HL-60 (cell line): ENCODE data around the gene TBXAS1.

ENCODE experiments used
- DNase-seq, 2 experiments: peaks; one replicate each; pipeline ENCODE4 v3.0.0-alpha.2; 2010 to 2020; ENCODE audit warnings: low read depth in 1 of 2, low spot score in 1 of 2
- H3K27ac ChIP-seq: fragments of 250-450 bp; sonication (Bioruptor Pico); replicated peaks from 2 replicates; pipeline ENCODE4 v1.5.1; 2020; ENCODE audit warnings: mild to moderate bottlenecking, moderate library complexity
- H3K27me3 ChIP-seq: fragments of 250-450 bp; sonication (Bioruptor Pico); 2 replicates; pipeline ENCODE4 v1.5.1; 2021; ENCODE audit warnings: mild to moderate bottlenecking, moderate library complexity; ENCODE audit not compliant: insufficient read depth, poor library complexity, severe bottlenecking
- H3K4me3 ChIP-seq: replicated peaks from 2 replicates; pipeline ENCODE4 v1.5.1; 2011; ENCODE audit warnings: mild to moderate bottlenecking, control low read depth, low read length; ENCODE audit not compliant: insufficient read depth
- GABPA ChIP-seq: IDR thresholded peaks from 2 replicates; pipeline ENCODE4 v1.6.1; 2012; ENCODE audit warnings: low read depth
- POLR2AphosphoS5 ChIP-seq: IDR thresholded peaks from 2 replicates; pipeline ENCODE4 v1.6.1; 2012; ENCODE audit warnings: low read depth
- SPI1 ChIP-seq: IDR thresholded peaks from 2 replicates; pipeline ENCODE4 v1.6.1; 2012; ENCODE audit warnings: low read depth, mild to moderate bottlenecking, borderline replicate concordance
- TF ChIP-seq, protein P1 (sequence below): IDR thresholded peaks from one replicate; pipeline ENCODE4 v1.5.1; 2011; ENCODE audit warnings: low read length, control low read depth, inconsistent platforms; ENCODE audit not compliant: insufficient read depth
- TF ChIP-seq, protein P2 (sequence below): IDR thresholded peaks from 2 replicates; pipeline ENCODE4 v1.6.1; 2012; ENCODE audit warnings: low read depth; ENCODE audit not compliant: insufficient replicate concordance

The TBXAS1 gene

DNA sequence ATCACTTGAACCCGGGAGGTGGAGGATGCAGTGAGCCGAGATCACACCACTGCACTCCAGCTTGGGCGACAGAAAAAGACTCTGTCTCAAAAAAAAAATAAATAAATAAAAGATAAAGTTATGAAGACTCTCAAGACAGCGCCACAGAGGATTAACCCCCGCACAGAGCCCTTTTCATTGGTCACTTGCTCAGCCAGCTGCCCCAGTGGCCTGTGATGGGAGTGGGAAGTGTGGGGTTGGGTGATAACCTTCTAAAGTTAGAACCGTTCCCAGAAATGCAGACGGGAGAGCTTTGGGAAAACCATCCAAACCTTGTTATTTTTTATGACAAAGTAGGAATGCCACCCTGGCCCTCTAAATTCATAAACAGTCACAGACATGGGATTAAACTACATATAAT lies 176.3 kb downstream of the TBXAS1 start:
- TF ChIP-seq, protein P1, sequence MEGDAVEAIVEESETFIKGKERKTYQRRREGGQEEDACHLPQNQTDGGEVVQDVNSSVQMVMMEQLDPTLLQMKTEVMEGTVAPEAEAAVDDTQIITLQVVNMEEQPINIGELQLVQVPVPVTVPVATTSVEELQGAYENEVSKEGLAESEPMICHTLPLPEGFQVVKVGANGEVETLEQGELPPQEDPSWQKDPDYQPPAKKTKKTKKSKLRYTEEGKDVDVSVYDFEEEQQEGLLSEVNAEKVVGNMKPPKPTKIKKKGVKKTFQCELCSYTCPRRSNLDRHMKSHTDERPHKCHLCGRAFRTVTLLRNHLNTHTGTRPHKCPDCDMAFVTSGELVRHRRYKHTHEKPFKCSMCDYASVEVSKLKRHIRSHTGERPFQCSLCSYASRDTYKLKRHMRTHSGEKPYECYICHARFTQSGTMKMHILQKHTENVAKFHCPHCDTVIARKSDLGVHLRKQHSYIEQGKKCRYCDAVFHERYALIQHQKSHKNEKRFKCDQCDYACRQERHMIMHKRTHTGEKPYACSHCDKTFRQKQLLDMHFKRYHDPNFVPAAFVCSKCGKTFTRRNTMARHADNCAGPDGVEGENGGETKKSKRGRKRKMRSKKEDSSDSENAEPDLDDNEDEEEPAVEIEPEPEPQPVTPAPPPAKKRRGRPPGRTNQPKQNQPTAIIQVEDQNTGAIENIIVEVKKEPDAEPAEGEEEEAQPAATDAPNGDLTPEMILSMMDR = no peak
- no peak for TF ChIP-seq POLR2AphosphoS5
- TF ChIP-seq, protein P2, sequence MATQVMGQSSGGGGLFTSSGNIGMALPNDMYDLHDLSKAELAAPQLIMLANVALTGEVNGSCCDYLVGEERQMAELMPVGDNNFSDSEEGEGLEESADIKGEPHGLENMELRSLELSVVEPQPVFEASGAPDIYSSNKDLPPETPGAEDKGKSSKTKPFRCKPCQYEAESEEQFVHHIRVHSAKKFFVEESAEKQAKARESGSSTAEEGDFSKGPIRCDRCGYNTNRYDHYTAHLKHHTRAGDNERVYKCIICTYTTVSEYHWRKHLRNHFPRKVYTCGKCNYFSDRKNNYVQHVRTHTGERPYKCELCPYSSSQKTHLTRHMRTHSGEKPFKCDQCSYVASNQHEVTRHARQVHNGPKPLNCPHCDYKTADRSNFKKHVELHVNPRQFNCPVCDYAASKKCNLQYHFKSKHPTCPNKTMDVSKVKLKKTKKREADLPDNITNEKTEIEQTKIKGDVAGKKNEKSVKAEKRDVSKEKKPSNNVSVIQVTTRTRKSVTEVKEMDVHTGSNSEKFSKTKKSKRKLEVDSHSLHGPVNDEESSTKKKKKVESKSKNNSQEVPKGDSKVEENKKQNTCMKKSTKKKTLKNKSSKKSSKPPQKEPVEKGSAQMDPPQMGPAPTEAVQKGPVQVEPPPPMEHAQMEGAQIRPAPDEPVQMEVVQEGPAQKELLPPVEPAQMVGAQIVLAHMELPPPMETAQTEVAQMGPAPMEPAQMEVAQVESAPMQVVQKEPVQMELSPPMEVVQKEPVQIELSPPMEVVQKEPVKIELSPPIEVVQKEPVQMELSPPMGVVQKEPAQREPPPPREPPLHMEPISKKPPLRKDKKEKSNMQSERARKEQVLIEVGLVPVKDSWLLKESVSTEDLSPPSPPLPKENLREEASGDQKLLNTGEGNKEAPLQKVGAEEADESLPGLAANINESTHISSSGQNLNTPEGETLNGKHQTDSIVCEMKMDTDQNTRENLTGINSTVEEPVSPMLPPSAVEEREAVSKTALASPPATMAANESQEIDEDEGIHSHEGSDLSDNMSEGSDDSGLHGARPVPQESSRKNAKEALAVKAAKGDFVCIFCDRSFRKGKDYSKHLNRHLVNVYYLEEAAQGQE = no peak
- no peak for TF ChIP-seq GABPA
- TF ChIP-seq SPI1 = no peak

DNA sequence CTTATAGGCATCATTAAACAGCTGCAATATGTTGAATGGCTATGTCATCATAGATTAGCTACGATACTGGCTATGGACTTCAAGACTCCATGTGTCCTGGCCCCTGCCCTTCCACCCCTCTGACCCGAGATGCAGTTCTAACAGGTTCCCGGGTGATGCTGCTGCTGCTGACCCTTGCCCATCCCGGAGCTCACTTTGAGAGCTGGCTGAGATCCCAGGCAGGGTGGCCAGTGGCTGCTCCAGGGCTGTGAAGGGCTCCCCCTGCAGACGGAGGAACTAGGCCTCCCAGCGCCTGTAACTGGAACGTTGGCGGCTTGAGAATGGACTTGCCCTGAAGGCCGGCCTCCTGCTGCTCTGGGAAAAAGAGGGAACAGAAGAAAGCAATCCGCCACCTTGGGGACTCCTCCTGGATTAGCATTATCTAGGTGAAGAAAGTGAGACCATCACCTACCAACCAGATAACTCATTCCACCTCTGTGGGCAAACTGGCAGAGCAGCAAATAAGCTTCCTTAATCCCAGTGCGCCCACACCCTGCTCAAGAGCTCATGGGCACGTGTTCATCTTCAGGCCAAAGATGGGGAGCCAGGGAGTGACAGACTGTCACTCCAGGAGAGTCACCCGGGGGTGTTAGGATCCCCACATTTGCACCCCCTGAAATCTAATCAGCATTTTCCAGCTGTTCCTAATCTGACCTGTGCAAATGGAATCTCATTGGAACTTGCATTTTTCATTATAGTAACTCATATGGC lies 176.9 kb downstream of the TBXAS1 start:
- no peaks in the 10 kb centered on the region for H3K27me3 ChIP-seq
- no peak overlapping the region for H3K4me3 ChIP-seq
- TF ChIP-seq, protein P2 = no peak
- TF ChIP-seq GABPA (no peak), POLR2AphosphoS5 (no peak), SPI1 (no peak)
- TF ChIP-seq, protein P1 = peak; percentile 5
- H3K27ac ChIP-seq = no peak overlapping the region
- peak in 1 of 2 experiments; percentile 29 for DNase-seq

More for the DNA sequence above, 176.3 kb downstream of the TBXAS1 start:
- Histone ChIP-seq H3K4me3 (no peak overlapping the region), H3K27me3 (no peaks in the 10 kb centered on the region), H3K27ac (no peak overlapping the region)
- DNase-seq = no peak

DNA sequence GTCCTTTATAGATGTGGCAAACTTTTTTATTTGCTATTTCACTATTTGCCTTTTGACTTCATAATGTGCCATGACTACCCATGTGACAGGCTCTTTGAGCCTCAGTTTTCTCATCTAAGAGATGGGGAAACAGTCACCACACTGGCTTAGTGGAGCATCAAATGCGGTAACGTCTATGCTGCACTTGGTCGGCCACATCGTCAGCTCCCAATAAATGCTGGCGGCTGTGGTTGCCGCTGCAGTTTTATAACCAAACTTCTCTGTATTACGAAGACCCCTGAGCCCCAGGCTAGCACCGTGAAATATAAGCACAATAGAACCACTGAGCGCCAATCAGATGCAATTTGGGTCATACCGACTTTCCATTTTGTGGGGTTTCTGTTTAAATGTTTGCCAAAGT lies 177.5 kb downstream of the TBXAS1 start:
- no peak for DNase-seq
- H3K4me3 ChIP-seq = no peak overlapping the region
- H3K27ac ChIP-seq = no peak overlapping the region
- H3K27me3 ChIP-seq = no peaks in the 10 kb centered on the region
- TF ChIP-seq, protein P1 = no peak
- TF ChIP-seq, protein P2 = no peak
- TF ChIP-seq SPI1 = no peak
- no peak for TF ChIP-seq POLR2AphosphoS5
- TF ChIP-seq GABPA = no peak
